ENCODE measurements around the gene PEX14. TPM values are rescaled to one million over a fixed set of nuclear protein-coding genes. Genes with fewer than 3 reads are reported as not detected.

Gene PEX14
- total RNA-seq, 1 donor from 2014 or later, result 10.6 TPM

DNA sequence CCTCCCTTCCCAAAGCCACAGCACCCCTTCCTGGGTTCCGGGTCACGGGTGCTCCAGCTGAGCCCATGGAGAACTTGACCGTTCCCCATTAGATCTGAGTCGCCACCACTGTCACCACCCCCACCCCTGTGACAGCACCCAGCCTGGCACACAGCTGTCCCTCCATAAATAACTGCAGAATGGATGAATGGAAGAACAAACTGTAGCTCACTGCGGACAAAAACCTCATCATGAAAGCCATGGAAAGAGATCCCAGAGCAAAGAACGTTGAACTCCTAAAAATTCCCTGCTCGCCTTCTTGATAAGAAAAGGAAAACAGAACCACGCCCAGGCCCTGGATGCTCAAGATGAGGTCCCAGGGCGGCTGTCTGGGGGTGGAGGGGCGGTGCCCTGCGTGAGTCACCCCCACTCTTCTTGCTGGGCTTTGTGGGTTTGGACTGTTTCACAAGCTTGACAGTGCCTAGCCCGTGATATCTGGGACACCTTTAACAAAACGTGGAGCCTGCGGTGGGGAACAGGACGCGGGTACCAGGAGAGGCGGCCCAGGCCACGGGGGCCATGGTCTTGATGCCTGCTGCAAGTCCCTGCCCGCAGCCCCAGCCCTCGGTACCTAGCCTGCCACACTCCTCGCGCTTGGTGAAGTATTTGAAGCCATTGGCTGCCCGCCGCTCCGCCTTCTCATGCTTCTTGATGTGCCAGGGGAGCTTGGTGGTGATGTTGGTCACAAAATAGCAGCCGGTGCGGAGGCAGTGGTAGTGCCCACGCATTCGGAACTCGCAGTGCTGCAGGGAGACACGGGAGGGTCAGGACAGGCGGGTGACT, 169.8 kb downstream of the PEX14 start:
- no peaks in the 10 kb centered on the region for H3K9me3 ChIP-seq
- TF ChIP-seq, protein P1, sequence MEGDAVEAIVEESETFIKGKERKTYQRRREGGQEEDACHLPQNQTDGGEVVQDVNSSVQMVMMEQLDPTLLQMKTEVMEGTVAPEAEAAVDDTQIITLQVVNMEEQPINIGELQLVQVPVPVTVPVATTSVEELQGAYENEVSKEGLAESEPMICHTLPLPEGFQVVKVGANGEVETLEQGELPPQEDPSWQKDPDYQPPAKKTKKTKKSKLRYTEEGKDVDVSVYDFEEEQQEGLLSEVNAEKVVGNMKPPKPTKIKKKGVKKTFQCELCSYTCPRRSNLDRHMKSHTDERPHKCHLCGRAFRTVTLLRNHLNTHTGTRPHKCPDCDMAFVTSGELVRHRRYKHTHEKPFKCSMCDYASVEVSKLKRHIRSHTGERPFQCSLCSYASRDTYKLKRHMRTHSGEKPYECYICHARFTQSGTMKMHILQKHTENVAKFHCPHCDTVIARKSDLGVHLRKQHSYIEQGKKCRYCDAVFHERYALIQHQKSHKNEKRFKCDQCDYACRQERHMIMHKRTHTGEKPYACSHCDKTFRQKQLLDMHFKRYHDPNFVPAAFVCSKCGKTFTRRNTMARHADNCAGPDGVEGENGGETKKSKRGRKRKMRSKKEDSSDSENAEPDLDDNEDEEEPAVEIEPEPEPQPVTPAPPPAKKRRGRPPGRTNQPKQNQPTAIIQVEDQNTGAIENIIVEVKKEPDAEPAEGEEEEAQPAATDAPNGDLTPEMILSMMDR (IDR thresholded peaks at IDR 0.05), result no peak
- peaks cover 2 to 4% of the 10 kb centered on the region in 2 donors for H3K4me1 ChIP-seq
- intact Hi-C loops (cut with DNase I), result no loop called here
- H3K27me3 ChIP-seq, result no peaks in the 10 kb centered on the region
- DNase-seq (ENCODE audit: low spot score in 2 of 2), result no peak
- no peak overlapping the region for H3K4me3 ChIP-seq
- H3K36me3 ChIP-seq, result peaks cover 69 to 70% of the 10 kb centered on the region in 2 donors
- H3K27ac ChIP-seq, result no peak overlapping the region

DNA sequence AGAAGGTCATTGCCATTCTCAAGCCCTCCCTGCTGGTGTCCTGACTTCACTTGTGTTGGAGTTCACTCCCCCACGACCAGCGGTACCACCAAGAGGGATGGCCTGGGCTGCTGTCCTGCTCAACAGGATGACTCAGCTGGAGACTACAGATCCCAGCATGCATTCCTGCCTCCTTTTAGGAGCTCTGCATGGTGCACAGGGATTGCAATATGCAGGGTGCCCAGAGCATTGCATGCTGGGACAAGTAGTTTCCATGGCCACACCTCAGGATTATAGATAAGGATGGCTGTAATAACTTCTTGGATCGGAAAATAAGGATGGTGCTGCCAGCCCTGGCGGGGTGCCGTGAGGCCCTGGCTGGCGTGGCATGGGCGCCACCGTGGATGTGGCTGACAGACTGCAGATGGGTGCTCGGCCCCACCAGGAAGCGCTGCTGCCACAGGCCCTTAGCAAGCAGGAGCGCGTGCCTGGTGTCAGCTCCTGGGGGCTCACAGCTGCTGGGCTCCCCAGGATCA, 171.7 kb downstream of the PEX14 start:
- no peak for DNase-seq (ENCODE audit: low spot score in 2 of 2)
- Histone ChIP-seq H3K4me3 (no peak overlapping the region), H3K27ac (no peak overlapping the region), H3K36me3 (peaks cover 67 to 75% of the 10 kb centered on the region in 2 donors), H3K9me3 (no peaks in the 10 kb centered on the region), H3K27me3 (no peaks in the 10 kb centered on the region), H3K4me1 (no peaks in the 10 kb centered on the region)
- TF ChIP-seq, protein P1 (IDR thresholded peaks at IDR 0.05), result no peak
- intact Hi-C loops (cut with DNase I), result no loop called here

DNA sequence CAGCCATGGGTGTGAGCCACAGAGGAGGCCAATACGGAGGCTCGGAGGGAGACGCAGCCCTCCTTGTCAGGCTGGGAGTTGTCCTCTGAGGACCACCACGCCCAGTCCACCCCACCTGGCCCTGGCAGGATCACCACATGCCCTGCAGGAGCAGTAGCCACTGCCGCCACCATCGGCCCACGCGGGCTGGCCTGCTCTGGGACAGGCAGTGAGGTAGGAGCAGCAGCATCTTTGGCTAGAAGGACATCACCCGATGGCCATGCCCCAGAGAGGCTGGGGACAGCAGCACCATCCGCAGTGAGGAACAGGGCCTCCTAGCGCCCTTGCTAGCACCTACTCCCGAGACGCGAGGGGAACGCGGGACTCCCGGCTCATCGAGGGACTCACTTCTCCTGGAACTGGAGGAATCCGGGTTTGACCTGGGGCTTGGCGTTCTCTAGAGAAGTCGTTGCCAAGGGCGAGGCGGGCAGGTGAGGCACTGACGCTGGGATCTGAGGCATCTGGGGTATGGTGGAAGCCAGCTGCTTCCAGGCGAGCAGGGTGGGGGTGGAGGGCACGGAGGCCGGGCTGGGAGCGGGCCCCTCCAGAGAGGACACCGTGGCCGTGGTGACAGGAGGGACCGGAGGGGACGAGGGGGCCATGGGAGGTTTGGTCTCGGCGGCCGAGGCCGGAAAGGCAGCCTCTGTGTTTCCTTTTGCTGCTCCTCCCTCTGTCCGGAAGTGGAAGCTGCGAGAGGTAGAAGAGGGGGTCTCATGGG, 172.8 kb downstream of the PEX14 start:
- Histone ChIP-seq H3K27me3 (no peaks in the 10 kb centered on the region), H3K4me1 (no peaks in the 10 kb centered on the region), H3K4me3 (no peak overlapping the region), H3K36me3 (peaks cover 67 to 76% of the 10 kb centered on the region in 2 donors), H3K27ac (no peak overlapping the region), H3K9me3 (no peaks in the 10 kb centered on the region)
- TF ChIP-seq, protein P1 (IDR thresholded peaks at IDR 0.05), result no peak
- intact Hi-C loops (cut with DNase I), result no loop called here
- no peak for DNase-seq (ENCODE audit: low spot score in 2 of 2)

DNA sequence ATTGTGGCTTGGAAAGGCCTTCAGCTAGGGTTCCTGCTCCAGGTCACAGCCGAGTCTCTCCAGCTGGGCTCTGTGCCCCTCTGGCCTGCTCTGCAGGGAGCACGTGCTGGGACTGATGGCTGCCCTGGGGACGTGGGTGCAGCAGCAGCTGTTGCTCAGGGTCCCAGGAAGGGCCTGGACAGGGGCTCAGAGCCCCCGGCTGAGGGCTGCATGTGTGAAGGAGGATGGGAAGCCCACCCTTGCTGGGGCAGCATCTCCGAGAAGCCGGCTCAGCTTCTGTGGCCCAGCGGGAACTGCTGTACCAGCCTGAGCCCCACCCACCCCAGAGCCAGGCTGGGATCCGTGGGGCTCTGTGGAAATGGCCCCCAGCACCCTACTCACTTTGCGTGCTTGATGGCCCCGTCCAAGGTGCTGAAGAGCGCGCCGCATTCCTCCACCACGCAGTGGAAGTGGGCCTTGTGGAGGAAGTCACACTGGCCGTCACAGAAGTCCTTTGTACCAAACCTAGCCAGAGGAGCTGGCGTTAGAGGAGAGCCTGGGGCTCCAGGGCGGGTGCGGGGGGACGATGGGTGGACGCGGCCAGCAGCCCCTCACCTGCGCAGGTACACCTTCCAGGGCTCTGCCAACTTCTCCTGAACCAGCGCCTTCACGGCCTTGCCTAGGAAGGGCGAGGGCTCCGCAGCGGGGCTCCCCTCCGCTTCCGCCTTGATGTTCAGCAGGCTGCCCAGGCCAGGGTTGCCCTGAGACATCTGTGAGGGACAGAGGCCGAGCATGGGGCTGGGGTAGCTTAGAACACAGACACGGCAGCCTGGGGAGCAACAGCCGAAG, 174.2 kb downstream of the PEX14 start:
- Histone ChIP-seq H3K27ac (no peak overlapping the region), H3K36me3 (peaks cover 67 to 78% of the 10 kb centered on the region in 2 donors), H3K4me3 (no peak overlapping the region), H3K9me3 (no peaks in the 10 kb centered on the region), H3K27me3 (no peaks in the 10 kb centered on the region), H3K4me1 (no peaks in the 10 kb centered on the region)
- no peak for DNase-seq (ENCODE audit: low spot score in 2 of 2)
- intact Hi-C loops (cut with DNase I), result no loop called here
- TF ChIP-seq, protein P1 (IDR thresholded peaks at IDR 0.05), result no peak

DNA sequence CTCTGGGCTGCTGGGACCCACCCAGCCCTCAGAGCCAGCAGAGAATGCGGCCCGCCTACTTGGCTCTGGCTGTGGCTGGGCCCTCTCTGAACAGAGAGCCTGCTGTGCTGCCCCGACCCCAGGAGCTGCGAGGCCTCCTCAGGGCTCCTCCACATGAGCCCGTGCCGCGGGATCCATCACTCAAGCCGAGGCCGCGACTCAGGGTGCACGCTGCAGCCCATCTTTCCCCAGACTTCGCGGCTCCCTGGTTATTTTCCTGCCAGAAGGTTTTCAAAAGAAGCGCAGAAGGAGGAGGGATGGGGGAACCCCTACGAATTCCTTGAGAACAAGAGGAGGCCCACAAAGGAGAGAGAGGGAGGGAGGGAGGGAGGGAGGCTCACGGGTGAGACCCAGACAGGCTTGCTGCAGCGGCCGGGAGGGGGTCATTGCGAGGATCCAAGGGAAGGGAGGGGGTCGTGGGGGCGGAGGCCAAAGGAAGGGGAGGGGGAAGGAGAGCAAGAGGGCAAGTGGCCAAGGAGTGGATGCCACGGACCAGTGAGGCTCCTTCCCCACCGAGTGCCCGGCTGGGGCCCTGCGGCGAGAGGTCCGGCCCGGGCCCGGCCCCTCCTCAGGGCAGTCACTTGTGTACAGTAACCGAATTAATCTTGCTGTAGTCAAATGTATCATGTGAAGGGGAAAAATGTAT, 174.9 kb downstream of the PEX14 start:
- TF ChIP-seq, protein P1 (IDR thresholded peaks at IDR 0.05), result no peak
- Histone ChIP-seq H3K4me1 (no peaks in the 10 kb centered on the region), H3K4me3 (no peak overlapping the region), H3K27ac (no peak overlapping the region), H3K27me3 (no peaks in the 10 kb centered on the region), H3K36me3 (peaks cover 67 to 78% of the 10 kb centered on the region in 2 donors), H3K9me3 (no peaks in the 10 kb centered on the region)
- DNase-seq (ENCODE audit: low spot score in 2 of 2), result no peak
- intact Hi-C loops (cut with DNase I), result no loop called here
